Activated naive CD4-positive, alpha-beta T cell treated with anti-CD3 and anti-CD28 coated beads, Interleukin-2, amount 50 U/mL, for 24 hours (primary cell): ENCODE data around the gene CLDND1.
"Not testable (repeated sequence)": the region's sequence is repeated elsewhere in the genome, so short reads cannot be mapped to it uniquely, and the experiment has no call there.

Source experiments
- H3K27ac Mint-ChIP-seq: one replicate; pipeline ENCODE4 v1.8.0; 2021; ENCODE audit warnings: mild to moderate bottlenecking, mixed read lengths
- H3K27me3 Mint-ChIP-seq: one replicate; pipeline ENCODE4 v1.8.0; 2021; ENCODE audit warnings: mixed read lengths
- H3K36me3 Mint-ChIP-seq: one replicate; pipeline ENCODE4 v1.8.0; 2021; ENCODE audit warnings: mixed read lengths
- H3K4me1 Mint-ChIP-seq: one replicate; pipeline ENCODE4 v1.8.0; 2021; ENCODE audit warnings: mixed read lengths
- H3K4me3 Mint-ChIP-seq: one replicate; pipeline ENCODE4 v1.8.0; 2021; ENCODE audit warnings: mild to moderate bottlenecking, mixed read lengths
- H3K9me3 Mint-ChIP-seq: one replicate; pipeline ENCODE4 v1.8.0; 2021; ENCODE audit warnings: mixed read lengths

Gene CLDND1

GRCh38 chr3:98522544-98523281 is at the start of gene CLDND1:
Gene CLDND1, minus strand, starts transcription at chr3:98522902. Its CDS starts 1,478 bp downstream, at chr3:98521424.
- H3K27me3 Mint-ChIP-seq: no peaks in the 10 kb centered on the region
- peak within 1 kb of the TSS; percentile 99 for H3K4me3 Mint-ChIP-seq
- no peaks in the 10 kb centered on the region for H3K9me3 Mint-ChIP-seq
- H3K27ac Mint-ChIP-seq: peak within 1 kb of the TSS; percentile 99
- H3K36me3 Mint-ChIP-seq: peaks cover 31% of the 10 kb centered on the region
- H3K4me1 Mint-ChIP-seq: peaks cover 47% of the 10 kb centered on the region

- H3K36me3 Mint-ChIP-seq: peaks cover 2% of the 10 kb centered on the region
- H3K4me1 Mint-ChIP-seq: peaks cover 78% of the 10 kb centered on the region
- no peak overlapping the region for H3K27ac Mint-ChIP-seq
- no peaks in the 10 kb centered on the region for H3K27me3 Mint-ChIP-seq
- no peaks in the 10 kb centered on the region for H3K9me3 Mint-ChIP-seq
- H3K4me3 Mint-ChIP-seq: no peak overlapping the region
Measured at GRCh38 chr3:98568402-98568801, 45.7 kb upstream of the CLDND1 start.

GRCh38 chr3:98567666-98568270 is 45.1 kb upstream of the CLDND1 start:
- H3K9me3 Mint-ChIP-seq: no peaks in the 10 kb centered on the region
- H3K4me3 Mint-ChIP-seq: no peak overlapping the region

GRCh38 chr3:98565843-98566242 is 43.1 kb upstream of the CLDND1 start:
- peaks cover 85% of the 10 kb centered on the region for H3K4me1 Mint-ChIP-seq
- no peaks in the 10 kb centered on the region for H3K9me3 Mint-ChIP-seq
- no peaks in the 10 kb centered on the region for H3K27me3 Mint-ChIP-seq
- H3K4me3 Mint-ChIP-seq: peak overlapping the region; percentile 70
- H3K27ac Mint-ChIP-seq: peak overlapping the region; percentile 86
- H3K36me3 Mint-ChIP-seq: peaks cover 2% of the 10 kb centered on the region

More at GRCh38 chr3:98567666-98568270, 45.1 kb upstream of the CLDND1 start:
- H3K4me1 Mint-ChIP-seq: peaks cover 78% of the 10 kb centered on the region
- no peaks in the 10 kb centered on the region for H3K27me3 Mint-ChIP-seq
- H3K27ac Mint-ChIP-seq: peak overlapping the region; percentile 26
- H3K36me3 Mint-ChIP-seq: peaks cover 2% of the 10 kb centered on the region

GRCh38 chr3:98565237-98565643 is 42.5 kb upstream of the CLDND1 start:
- H3K9me3 Mint-ChIP-seq: no peaks in the 10 kb centered on the region
- H3K27me3 Mint-ChIP-seq: no peaks in the 10 kb centered on the region
- peaks cover 2% of the 10 kb centered on the region for H3K36me3 Mint-ChIP-seq
- peaks cover 88% of the 10 kb centered on the region for H3K4me1 Mint-ChIP-seq
- peak overlapping the region; percentile 70 for H3K4me3 Mint-ChIP-seq
- peak overlapping the region; percentile 86 for H3K27ac Mint-ChIP-seq

GRCh38 chr3:98564282-98565005 is 41.7 kb upstream of the CLDND1 start:
- Mint-ChIP-seq H3K27ac (peak overlapping the region; percentile 94), H3K36me3 (peaks cover 2% of the 10 kb centered on the region), H3K4me3 (peak overlapping the region; percentile 73), H3K27me3 (no peaks in the 10 kb centered on the region), H3K4me1 (peaks cover 87% of the 10 kb centered on the region), H3K9me3 (no peaks in the 10 kb centered on the region)

- no peaks in the 10 kb centered on the region for H3K27me3 Mint-ChIP-seq
- peak overlapping the region; percentile 94 for H3K27ac Mint-ChIP-seq
- no peaks in the 10 kb centered on the region for H3K36me3 Mint-ChIP-seq
- H3K9me3 Mint-ChIP-seq: no peaks in the 10 kb centered on the region
- peak overlapping the region; percentile 63 for H3K4me3 Mint-ChIP-seq
- peaks cover 87% of the 10 kb centered on the region for H3K4me1 Mint-ChIP-seq
Measured at GRCh38 chr3:98563661-98564281, 41.1 kb upstream of the CLDND1 start.

- Mint-ChIP-seq H3K4me3 (no peak overlapping the region), H3K27me3 (no peaks in the 10 kb centered on the region), H3K9me3 (no peaks in the 10 kb centered on the region), H3K27ac (peak overlapping the region; percentile 70), H3K36me3 (no peaks in the 10 kb centered on the region), H3K4me1 (peaks cover 89% of the 10 kb centered on the region)
Measured at GRCh38 chr3:98561727-98562521, 39.2 kb upstream of the CLDND1 start.

GRCh38 chr3:98560911-98561310 is 38.2 kb upstream of the CLDND1 start:
- Mint-ChIP-seq H3K4me1 (peaks cover 87% of the 10 kb centered on the region), H3K4me3 (no peak overlapping the region), H3K36me3 (peaks cover 2% of the 10 kb centered on the region), H3K27ac (peak overlapping the region; percentile 52), H3K9me3 (no peaks in the 10 kb centered on the region), H3K27me3 (no peaks in the 10 kb centered on the region)

GRCh38 chr3:98559769-98560168 is 37.1 kb upstream of the CLDND1 start:
- not testable (repeated sequence) for H3K4me3 Mint-ChIP-seq, H3K27me3 Mint-ChIP-seq, H3K36me3 Mint-ChIP-seq, H3K27ac Mint-ChIP-seq, H3K9me3 Mint-ChIP-seq
- H3K4me1 Mint-ChIP-seq: peaks cover 85% of the 10 kb centered on the region

GRCh38 chr3:98558100-98558827 is 35.6 kb upstream of the CLDND1 start:
- peak overlapping the region; percentile 99 for H3K27ac Mint-ChIP-seq
- H3K9me3 Mint-ChIP-seq: no peaks in the 10 kb centered on the region
- peaks cover 76% of the 10 kb centered on the region for H3K4me1 Mint-ChIP-seq
- peak overlapping the region; percentile 53 for H3K4me3 Mint-ChIP-seq
- no peaks in the 10 kb centered on the region for H3K27me3 Mint-ChIP-seq
- H3K36me3 Mint-ChIP-seq: peaks cover 4% of the 10 kb centered on the region

- H3K36me3 Mint-ChIP-seq: peaks cover 4% of the 10 kb centered on the region
- peak overlapping the region; percentile 79 for H3K4me3 Mint-ChIP-seq
- H3K4me1 Mint-ChIP-seq: peaks cover 75% of the 10 kb centered on the region
- H3K27me3 Mint-ChIP-seq: no peaks in the 10 kb centered on the region
- no peaks in the 10 kb centered on the region for H3K9me3 Mint-ChIP-seq
- H3K27ac Mint-ChIP-seq: peak overlapping the region; percentile 99
Measured at GRCh38 chr3:98557324-98558010, 34.8 kb upstream of the CLDND1 start.

GRCh38 chr3:98556164-98557130 is 33.7 kb upstream of the CLDND1 start:
- Mint-ChIP-seq H3K4me3 (peak overlapping the region; percentile 79), H3K27ac (peak overlapping the region; percentile 99), H3K9me3 (no peaks in the 10 kb centered on the region), H3K27me3 (no peaks in the 10 kb centered on the region), H3K4me1 (peaks cover 75% of the 10 kb centered on the region), H3K36me3 (peaks cover 4% of the 10 kb centered on the region)
